ENCODE measurements around the gene CMIP.

CMIP gene

GRCh38 chr16:81408409-81408950 lies 36.1 kb upstream of the CMIP start:
- Histone ChIP-seq H3K27ac (no peak overlapping the region), H3K36me3 (no peaks in the 10 kb centered on the region), H3K4me1 (peaks cover 0 to 5% (median 4%) of the 10 kb centered on the region in 4 donors), H3K9me3 (no peaks in the 10 kb centered on the region), H3K4me3 (no peak overlapping the region), H3K27me3 (peaks cover 0 to 50% of the 10 kb centered on the region in 2 donors)
- intact Hi-C loops (cut with DNase I; ENCODE audit: low total_unique reads) = no loop called here
- no peak for TF ChIP-seq CTCF (IDR thresholded peaks at IDR 0.05)
- no peak for DNase-seq

- intact Hi-C loops (cut with DNase I; ENCODE audit: low total_unique reads) = no loop called here
- Histone ChIP-seq H3K27ac (no peak overlapping the region), H3K4me1 (no peaks in the 10 kb centered on the region), H3K4me3 (no peak overlapping the region), H3K27me3 (peaks cover 0 to 46% of the 10 kb centered on the region in 2 donors), H3K36me3 (no peaks in the 10 kb centered on the region), H3K9me3 (no peaks in the 10 kb centered on the region)
- TF ChIP-seq CTCF (IDR thresholded peaks at IDR 0.05) = no peak
- DNase-seq = no peak
These were observed 35.5 kb upstream of the CMIP start for GRCh38 chr16:81409016-81409556.

GRCh38 chr16:81410643-81411293 lies 33.8 kb upstream of the CMIP start:
- Histone ChIP-seq H3K36me3 (no peaks in the 10 kb centered on the region), H3K4me3 (no peak overlapping the region), H3K4me1 (no peaks in the 10 kb centered on the region), H3K27ac (no peak overlapping the region), H3K27me3 (peaks cover 0 to 49% of the 10 kb centered on the region in 2 donors), H3K9me3 (no peaks in the 10 kb centered on the region)
- no peak for TF ChIP-seq CTCF (IDR thresholded peaks at IDR 0.05)
- intact Hi-C loops (cut with DNase I; ENCODE audit: low total_unique reads) = no loop called here
- DNase-seq = no peak

GRCh38 chr16:81413245-81413990 lies 31.2 kb upstream of the CMIP start:
- TF ChIP-seq CTCF (IDR thresholded peaks at IDR 0.05) = no peak
- Histone ChIP-seq H3K27me3 (peaks cover 0 to 40% of the 10 kb centered on the region in 2 donors), H3K36me3 (no peaks in the 10 kb centered on the region), H3K9me3 (no peaks in the 10 kb centered on the region), H3K4me1 (no peaks in the 10 kb centered on the region), H3K27ac (no peak overlapping the region), H3K4me3 (no peak overlapping the region)
- intact Hi-C loops (cut with DNase I; ENCODE audit: low total_unique reads) = no loop called here
- DNase-seq = no peak

GRCh38 chr16:81415751-81416150 lies 28.9 kb upstream of the CMIP start:
- Histone ChIP-seq H3K27ac (no peak overlapping the region), H3K4me1 (no peaks in the 10 kb centered on the region), H3K4me3 (no peak overlapping the region), H3K9me3 (no peaks in the 10 kb centered on the region), H3K36me3 (no peaks in the 10 kb centered on the region), H3K27me3 (peaks cover 0 to 25% of the 10 kb centered on the region in 2 donors)
- DNase-seq = no peak
- TF ChIP-seq CTCF (IDR thresholded peaks at IDR 0.05) = no peak
- intact Hi-C loops (cut with DNase I; ENCODE audit: low total_unique reads) = no loop called here
